HCT116 (cell line): ENCODE data around the gene RNF169. TPM values are rescaled to one million over a fixed set of nuclear protein-coding genes. Genes with fewer than 3 reads are reported as not detected.

Experiments
- ATAC-seq: fragments of 200-7000 bp; cut with Tn5 transposase; 2 replicates; pipeline ENCODE4 v1.9.1; 2020; ENCODE audit warnings: mild to moderate bottlenecking, moderate library complexity
- BruUV-seq: library from RNA; stranded (reverse); fragments of 400-500 nt; replicated peaks from 2 replicates; lab custom pipeline; 2021; lab: Mats Ljungman, UMichigan
- CTCF ChIA-PET: fragments of 300-600 bp; sonication (Branson Sonifier 250); formaldehyde crosslinking; loops from one replicate; lab custom pipeline; 2021; ENCODE audit warnings: antibody characterized with exemption; lab: Charles Lee
- POLR2A ChIA-PET: fragments of 300-600, 350-600 bp; sonication (Branson Sonifier 250); formaldehyde crosslinking; loops from one replicate; lab custom pipeline; 2021; ENCODE audit warnings: antibody characterized with exemption; lab: Charles Lee
- RAD21 ChIA-PET, 2 experiments: fragments of 300-600 bp; sonication (Branson Sonifier 250); formaldehyde crosslinking; loops; one replicate each; lab custom pipeline; 2023; ENCODE audit warnings: low total read pairs in 2 of 2; ENCODE audit not compliant: uncharacterized antibody in 2 of 2, unreplicated experiment in 2 of 2, low non-redundant PET in 1 of 2; lab: Charles Lee
- DNase-seq: peaks from one replicate; pipeline ENCODE4 v3.0.0-alpha.2; 2010; ENCODE audit warnings: low read depth, low spot score
- H2AFZ ChIP-seq: fragments of 200-600 bp; shearing (Covaris generic), sonication (generic); 2 replicates; pipeline ENCODE4 v1.6.1; 2017; ENCODE audit warnings: low read depth, mixed run types, mixed read lengths, antibody characterized with exemption, low read length; ENCODE audit not compliant: poor library complexity, severe bottlenecking
- H3K27ac ChIP-seq: 2 replicates; pipeline ENCODE4 v1.5.1; 2012; ENCODE audit warnings: low read depth, low read length
- H3K27me3 ChIP-seq: fragments of 200-600 bp; sonication (generic); 2 replicates; pipeline ENCODE4 v1.6.1; 2016; ENCODE audit warnings: mixed run types, low read length, mixed read lengths; ENCODE audit not compliant: insufficient read depth
- H3K36me3 ChIP-seq, 2 experiments: fragments of 200-500 bp in 1 of 2; fragments of 200-600 bp in 1 of 2; sonication (Bioruptor generic) in 1 of 2; sonication (generic) in 1 of 2; 2 replicates each; pipeline versions ENCODE4 v1.5.1 to v1.6.1; 2014 to 2016; ENCODE audit warnings: low read length in 2 of 2, inconsistent platforms in 1 of 2, mixed read lengths in 1 of 2, mixed run types in 1 of 2; ENCODE audit not compliant: insufficient read depth in 2 of 2, control insufficient read depth in 1 of 2
- H3K4me1 ChIP-seq, 2 experiments: fragments of 200-600 bp in 1 of 2; sonication (generic) in 1 of 2; 2 replicates each; pipeline versions ENCODE4 v1.5.1 to v1.6.1; 2012 to 2017; ENCODE audit warnings: low read length in 2 of 2, inconsistent platforms in 1 of 2, mild to moderate bottlenecking in 1 of 2, mixed read lengths in 1 of 2, mixed run types in 1 of 2, moderate library complexity in 1 of 2; ENCODE audit not compliant: insufficient read depth in 2 of 2, control insufficient read depth in 1 of 2
- H3K4me2 ChIP-seq: fragments of 200-600 bp; sonication (generic); 2 replicates; pipeline ENCODE4 v1.6.1; 2017; ENCODE audit warnings: mixed run types, low read length, mixed read lengths
- H3K4me3 ChIP-seq, 2 experiments: fragments of 200-600 bp in 1 of 2; sonication (generic) in 1 of 2; replicated peaks in 1 of 2; 2 replicates each; pipeline ENCODE4 v1.5.1; 2011 to 2016; ENCODE audit warnings: low read length in 2 of 2, control low read depth in 1 of 2, low read depth in 1 of 2, mild to moderate bottlenecking in 1 of 2, mixed read lengths in 1 of 2, mixed run types in 1 of 2
- H3K79me2 ChIP-seq: fragments of 200-600 bp; sonication (generic); 2 replicates; pipeline ENCODE4 v1.6.1; 2017; ENCODE audit warnings: mild to moderate bottlenecking, mixed run types, low read length, moderate library complexity, mixed read lengths; ENCODE audit not compliant: insufficient read depth
- H3K9ac ChIP-seq: fragments of 200-600 bp; sonication (generic); 2 replicates; pipeline ENCODE4 v1.6.1; 2016; ENCODE audit warnings: low read length, mixed read lengths
- H3K9me2 ChIP-seq: fragments of 200-600 bp; sonication (generic), shearing (Covaris generic); 2 replicates; pipeline ENCODE4 v1.6.1; 2017; ENCODE audit warnings: mixed run types, mild to moderate bottlenecking, moderate library complexity; ENCODE audit not compliant: insufficient read depth
- H3K9me3 ChIP-seq, 2 experiments: fragments of 200-500 bp in 1 of 2; fragments of 200-600 bp in 1 of 2; sonication (Bioruptor generic) in 1 of 2; sonication (generic) in 1 of 2; 2 replicates each; pipeline ENCODE4 v1.6.1; 2014 to 2017; ENCODE audit warnings: low read length in 2 of 2, mixed read lengths in 2 of 2, inconsistent platforms in 1 of 2, low read depth in 1 of 2, mild to moderate bottlenecking in 1 of 2, mixed run types in 1 of 2, moderate library complexity in 1 of 2; ENCODE audit not compliant: control insufficient read depth in 1 of 2, insufficient read depth in 1 of 2
- H4K20me1 ChIP-seq: fragments of 200-600 bp; sonication (generic), shearing (Covaris generic); 2 replicates; pipeline ENCODE4 v1.6.1; 2017; ENCODE audit warnings: mixed run types, mild to moderate bottlenecking, moderate library complexity; ENCODE audit not compliant: insufficient read depth
- ATF3 ChIP-seq: IDR thresholded peaks from 2 replicates; pipeline ENCODE4 v1.6.1; 2012
- CBX3 ChIP-seq: IDR thresholded peaks from 2 replicates; pipeline ENCODE4 v1.6.1; 2012; ENCODE audit warnings: low read depth
- CEBPB ChIP-seq: IDR thresholded peaks from 2 replicates; pipeline ENCODE4 v1.6.1; 2012; ENCODE audit warnings: low read depth
- EGR1 ChIP-seq: IDR thresholded peaks from 2 replicates; pipeline ENCODE4 v1.6.1; 2012; ENCODE audit warnings: low read depth
- ELF1 ChIP-seq: IDR thresholded peaks from 2 replicates; pipeline ENCODE4 v1.6.1; 2012; ENCODE audit warnings: low read depth, borderline replicate concordance
- FOSL1 ChIP-seq: IDR thresholded peaks from 2 replicates; pipeline ENCODE4 v1.6.1; 2012; ENCODE audit warnings: low read depth
- JUND ChIP-seq: IDR thresholded peaks from 2 replicates; pipeline ENCODE4 v1.6.1; 2012
- MAX ChIP-seq: IDR thresholded peaks from 2 replicates; pipeline ENCODE4 v1.6.1; 2012
- POLR2AphosphoS5 ChIP-seq: IDR thresholded peaks from 2 replicates; pipeline ENCODE4 v1.6.1; 2011; ENCODE audit warnings: mild to moderate bottlenecking, low read depth, low read length, moderate library complexity
- RAD21 ChIP-seq: IDR thresholded peaks from 2 replicates; pipeline ENCODE4 v1.6.1; 2012; ENCODE audit warnings: low read depth, mild to moderate bottlenecking
- REST ChIP-seq: IDR thresholded peaks from 2 replicates; pipeline ENCODE4 v1.6.1; 2012; ENCODE audit warnings: low read depth
- SP1 ChIP-seq: IDR thresholded peaks from 2 replicates; pipeline ENCODE4 v1.6.1; 2012; ENCODE audit warnings: low read depth
- SRF ChIP-seq: IDR thresholded peaks from 2 replicates; pipeline ENCODE4 v1.6.1; 2012; ENCODE audit warnings: low read depth
- ZFX ChIP-seq: fragments of 450-650 bp; IDR thresholded peaks from 2 replicates; pipeline ENCODE4 v1.6.1; 2017
- ZNF274 ChIP-seq: fragments of 200-500 bp; sonication (Bioruptor generic); IDR thresholded peaks from 2 replicates; pipeline ENCODE4 v1.6.1; 2014; ENCODE audit warnings: mild to moderate bottlenecking, low read depth, low read length, inconsistent platforms
- intact Hi-C: fragments of 100-400 bp; cut with micrococcal nuclease; formaldehyde crosslinking; loops from 2 replicates; pipeline ENCODE4 v1.10.0; 2022
- total RNA-seq: library from RNA; stranded (reverse); gene quantifications from one replicate; pipeline ENCODE4 v1.2.1, GENCODE V29; 2021; ENCODE audit not compliant: unreplicated experiment
- TF ChIP-seq, protein P1 (sequence below), 3 experiments: fragments of 200-600 bp in 1 of 3; sonication (generic) in 1 of 3; IDR thresholded peaks in 2 of 3; conservative IDR thresholded peaks in 1 of 3; 2 replicates each; pipeline ENCODE4 v1.5.1; 2012 to 2017; ENCODE audit warnings: low read depth in 2 of 3, low read length in 2 of 3, antibody characterized with exemption in 1 of 3, borderline replicate concordance in 1 of 3, control low read depth in 1 of 3, mild to moderate bottlenecking in 1 of 3, mixed read lengths in 1 of 3, mixed run types in 1 of 3, moderate library complexity in 1 of 3; ENCODE audit not compliant: insufficient read depth in 1 of 3

Gene RNF169
- total RNA-seq, 1 experiment from 2014 or later: 22.5 TPM

GRCh38 chr11:74717221-74717969, 31.3 kb upstream of the RNF169 start:
- RAD21 ChIA-PET: interaction anchor here in 1 of 2 experiments (1.8 kb wide), 1 partner anchor 14 kb away, joined by 3 read pairs; no protein-coding TSS in a partner anchor
- H3K36me3 ChIP-seq: no peaks in the 10 kb centered on the region
- ATAC-seq (no peak), DNase-seq (no peak)
- H2AFZ ChIP-seq: no peak overlapping the region
- H3K4me1 ChIP-seq: no peaks in the 10 kb centered on the region
- TF ChIP-seq CBX3 (no peak), EGR1 (no peak), SP1 (no peak), SRF (no peak), ZFX (no peak), ZNF274 (no peak), JUND (no peak), ATF3 (no peak), RAD21 (no peak), ELF1 (no peak), REST (no peak), POLR2AphosphoS5 (no peak), MAX (no peak), FOSL1 (no peak), CEBPB (no peak)
- TF ChIP-seq, protein P1, sequence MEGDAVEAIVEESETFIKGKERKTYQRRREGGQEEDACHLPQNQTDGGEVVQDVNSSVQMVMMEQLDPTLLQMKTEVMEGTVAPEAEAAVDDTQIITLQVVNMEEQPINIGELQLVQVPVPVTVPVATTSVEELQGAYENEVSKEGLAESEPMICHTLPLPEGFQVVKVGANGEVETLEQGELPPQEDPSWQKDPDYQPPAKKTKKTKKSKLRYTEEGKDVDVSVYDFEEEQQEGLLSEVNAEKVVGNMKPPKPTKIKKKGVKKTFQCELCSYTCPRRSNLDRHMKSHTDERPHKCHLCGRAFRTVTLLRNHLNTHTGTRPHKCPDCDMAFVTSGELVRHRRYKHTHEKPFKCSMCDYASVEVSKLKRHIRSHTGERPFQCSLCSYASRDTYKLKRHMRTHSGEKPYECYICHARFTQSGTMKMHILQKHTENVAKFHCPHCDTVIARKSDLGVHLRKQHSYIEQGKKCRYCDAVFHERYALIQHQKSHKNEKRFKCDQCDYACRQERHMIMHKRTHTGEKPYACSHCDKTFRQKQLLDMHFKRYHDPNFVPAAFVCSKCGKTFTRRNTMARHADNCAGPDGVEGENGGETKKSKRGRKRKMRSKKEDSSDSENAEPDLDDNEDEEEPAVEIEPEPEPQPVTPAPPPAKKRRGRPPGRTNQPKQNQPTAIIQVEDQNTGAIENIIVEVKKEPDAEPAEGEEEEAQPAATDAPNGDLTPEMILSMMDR (IDR thresholded peaks at IDR 0.05 in 2 of 3, conservative IDR thresholded peaks at IDR 0.05 in 1 of 3; ENCODE audit: borderline replicate concordance in 1 of 3, insufficient read depth in 1 of 3, low read depth in 2 of 3, low read length in 2 of 3): no peak
- no peak overlapping the region for H3K27ac ChIP-seq
- no peaks in the 10 kb centered on the region for H3K9me3 ChIP-seq
- H3K4me3 ChIP-seq: no peak overlapping the region
- no peaks in the 10 kb centered on the region for H3K79me2 ChIP-seq
- POLR2A ChIA-PET: no interaction called here
- no peaks in the 10 kb centered on the region for H3K27me3 ChIP-seq
- no TSS peak for BruUV-seq
- no peaks in the 10 kb centered on the region for H4K20me1 ChIP-seq
- H3K9me2 ChIP-seq: no peaks in the 10 kb centered on the region
- CTCF ChIA-PET: interaction anchor here (2.1 kb wide), 1 partner anchor 15 kb away, joined by 9 read pairs; no protein-coding TSS in a partner anchor
- H3K4me2 ChIP-seq: no peak overlapping the region
- intact Hi-C loops: no loop called here
- H3K9ac ChIP-seq: no peak overlapping the region
